Middle frontal gyrus (tissue), 1 donor: ENCODE data around the gene RARA.

Experiments used
- DNase-seq: peaks from one replicate; pipeline ENCODE4 v3.0.0-alpha.2; 2015; ENCODE audit warnings: low spot score; ENCODE audit errors: extremely low spot score

RARA gene

DNA sequence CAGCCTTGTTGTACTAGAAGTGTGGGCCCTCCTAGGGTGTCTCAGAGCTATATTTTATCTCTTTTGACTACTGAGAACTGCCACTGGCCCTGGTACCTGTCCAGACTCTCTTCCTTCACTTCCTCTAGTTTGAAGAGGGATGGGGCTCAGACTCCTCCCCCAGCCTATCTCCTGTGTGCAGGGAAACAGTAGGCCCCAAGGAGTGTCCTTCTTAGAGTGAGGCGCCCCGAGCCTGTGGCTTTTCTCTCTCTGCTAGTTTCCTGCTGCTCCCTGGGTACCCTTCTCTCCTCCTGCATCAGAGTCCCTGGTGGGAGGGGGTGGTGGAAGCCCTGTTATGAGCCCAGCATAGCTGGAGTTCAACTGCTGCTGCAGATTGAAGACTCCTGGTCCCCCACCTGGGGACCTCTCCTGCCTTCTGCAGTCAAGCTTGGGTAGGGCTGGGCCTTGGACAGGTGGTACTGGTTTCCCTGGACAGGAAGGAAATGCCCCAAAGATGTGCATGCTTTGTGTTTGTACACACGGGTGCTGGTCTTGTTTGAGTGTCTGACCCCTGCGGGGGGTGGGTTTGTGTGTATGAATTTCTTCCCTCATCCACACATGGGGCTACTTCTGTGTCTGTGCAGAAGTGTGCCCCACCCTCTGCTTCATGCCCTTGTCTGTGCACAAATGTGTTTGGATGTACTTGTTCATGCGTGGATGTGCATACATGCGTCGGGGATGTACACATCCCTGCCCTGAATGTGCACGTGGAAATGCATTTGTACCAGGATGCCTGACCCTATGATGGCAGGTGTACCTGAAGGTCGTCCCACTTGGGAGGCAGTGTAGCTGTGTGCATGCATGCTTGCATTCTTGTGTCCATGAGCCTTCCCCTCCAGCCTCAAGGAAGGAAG is 6.9 kb downstream of the RARA start:
- DNase-seq = no peak

DNA sequence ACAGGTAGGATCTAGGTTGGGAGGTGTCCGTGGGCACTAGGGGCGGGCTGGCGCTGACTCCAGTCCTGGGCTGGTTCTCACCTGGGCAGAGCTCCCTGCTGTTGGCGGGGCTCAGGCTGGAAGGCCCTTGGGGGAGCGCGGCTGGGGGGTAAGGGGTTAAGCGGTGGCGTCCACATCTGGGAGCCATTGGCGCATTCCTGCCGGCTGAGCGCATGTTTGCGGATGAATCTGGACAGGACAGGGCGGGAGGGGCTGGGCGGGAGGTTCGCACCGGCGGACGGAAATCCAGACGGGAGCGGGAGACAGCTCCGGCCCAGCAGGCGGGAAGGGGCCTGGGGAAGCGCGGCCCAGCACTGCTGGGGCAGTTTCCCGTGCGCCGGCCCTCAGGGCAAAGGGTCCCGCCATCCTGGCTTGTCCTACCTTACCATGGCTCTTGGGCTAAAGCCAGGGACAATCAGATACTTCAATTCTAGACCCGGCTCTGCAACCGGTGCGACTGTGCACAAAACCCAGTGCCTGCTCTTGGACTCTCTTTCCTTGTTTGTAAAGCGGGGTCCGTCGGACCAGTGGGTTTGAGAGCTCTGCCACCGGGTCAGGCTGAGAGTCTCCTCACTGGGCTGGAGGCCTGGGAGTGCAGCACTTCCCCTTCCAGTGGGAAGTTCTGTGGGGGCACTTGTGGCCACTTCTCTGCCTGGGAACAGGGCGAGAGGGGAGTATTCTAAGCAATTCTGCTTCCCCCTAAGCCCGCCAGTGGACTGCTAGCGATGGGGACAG is 7.8 kb downstream of the RARA start:
- no peak for DNase-seq

DNA sequence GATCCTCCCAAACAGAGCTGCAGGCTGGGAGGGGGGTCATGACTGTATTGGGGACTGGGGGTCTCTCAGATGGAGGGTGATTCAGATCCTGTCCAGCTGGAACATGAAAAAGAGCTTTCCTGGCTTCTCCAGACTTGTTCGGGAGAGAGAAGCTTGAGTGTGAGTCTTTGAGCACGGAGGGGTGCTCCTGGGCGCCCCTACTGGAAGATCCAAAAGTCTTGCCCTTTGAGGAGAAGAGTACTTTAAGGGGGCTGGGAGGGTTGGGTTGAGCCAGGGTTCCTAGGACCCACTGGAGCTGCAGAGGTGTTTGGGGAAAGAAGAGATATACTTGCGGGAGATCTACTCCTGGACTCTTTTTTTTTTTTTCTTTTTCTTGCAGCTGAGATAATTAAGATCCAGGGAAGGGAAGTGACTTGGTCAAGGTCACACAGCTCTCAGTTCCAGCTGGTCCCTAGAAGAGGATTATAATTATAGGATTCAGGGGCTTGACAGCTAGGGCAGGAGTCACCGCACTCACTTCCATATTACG is 8.4 kb downstream of the RARA start:
- DNase-seq = no peak

DNA sequence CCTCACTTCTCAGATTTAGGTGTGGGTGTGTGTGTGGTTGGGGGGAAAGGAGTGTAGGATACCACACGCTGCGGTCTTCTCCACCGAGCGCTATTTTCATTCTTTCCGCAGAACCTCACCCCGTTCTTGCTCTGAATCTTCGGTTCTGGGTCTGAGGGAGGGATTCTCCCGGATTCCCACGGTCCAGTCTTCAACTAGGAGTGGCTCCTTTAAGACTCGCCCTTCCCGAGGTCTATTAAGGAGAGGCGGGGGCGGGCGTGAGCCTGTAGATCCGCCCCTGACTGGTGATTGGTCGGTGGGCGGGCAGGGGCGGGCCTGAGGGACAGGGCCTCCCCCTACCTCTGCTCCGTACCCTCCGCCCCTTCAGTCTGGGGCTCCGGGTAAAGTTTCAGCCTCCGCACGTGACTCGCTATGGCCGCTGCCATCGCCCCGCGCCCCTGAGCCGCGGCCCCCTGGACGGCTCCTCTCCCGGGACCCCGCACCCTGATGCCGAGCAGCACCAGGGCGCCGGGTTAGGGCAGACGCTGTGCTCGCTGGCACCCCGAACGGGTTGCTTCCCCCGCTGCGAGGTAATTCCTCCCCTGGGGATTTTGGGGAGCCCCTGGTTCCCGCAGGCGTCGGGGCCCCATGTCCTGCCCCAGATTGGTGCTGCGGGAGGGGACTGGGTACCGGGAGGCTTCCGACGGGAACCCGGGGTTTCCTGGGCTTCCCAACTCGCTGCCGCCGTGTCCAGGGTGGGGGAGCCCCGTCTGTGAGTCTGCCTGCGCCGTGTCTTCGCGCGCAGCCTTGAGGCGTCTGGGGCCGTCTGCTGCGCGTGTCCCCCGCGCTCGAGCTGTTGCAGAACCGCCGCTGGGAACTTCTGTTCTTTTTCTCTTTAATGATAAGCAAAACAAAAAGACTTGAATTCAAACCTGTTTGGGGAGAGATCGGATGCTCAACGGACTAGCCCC is 9.2 kb downstream of the RARA start:
- DNase-seq = peak; percentile 81

DNA sequence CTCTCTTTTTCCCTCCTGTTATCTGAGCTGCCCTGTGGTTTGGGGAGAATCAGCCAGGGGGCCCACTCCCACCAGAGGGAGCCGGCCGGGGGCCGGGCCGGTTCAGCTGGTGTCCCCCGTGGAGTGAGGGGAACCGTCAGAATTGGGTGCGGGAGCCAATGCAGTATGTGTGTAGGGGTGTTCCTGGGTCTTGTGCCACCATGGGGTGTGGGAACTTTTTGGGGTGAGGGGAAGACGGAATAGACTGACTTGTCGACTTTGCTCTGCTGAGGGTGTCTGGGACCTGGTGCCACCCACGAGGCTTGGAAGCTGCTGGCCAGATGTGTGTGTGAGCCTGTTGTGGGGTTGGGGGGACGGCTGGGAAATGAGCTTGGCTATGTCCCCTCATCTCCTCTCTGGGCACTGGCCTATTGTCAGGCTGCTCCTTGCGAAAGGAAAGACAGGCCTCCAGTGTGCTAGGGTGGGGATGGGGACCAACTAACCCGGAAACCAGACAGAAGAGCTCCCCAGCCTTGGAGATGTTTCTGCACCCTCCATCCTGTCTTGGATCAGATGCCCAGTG is 9.9 kb downstream of the RARA start:
- no peak for DNase-seq

DNA sequence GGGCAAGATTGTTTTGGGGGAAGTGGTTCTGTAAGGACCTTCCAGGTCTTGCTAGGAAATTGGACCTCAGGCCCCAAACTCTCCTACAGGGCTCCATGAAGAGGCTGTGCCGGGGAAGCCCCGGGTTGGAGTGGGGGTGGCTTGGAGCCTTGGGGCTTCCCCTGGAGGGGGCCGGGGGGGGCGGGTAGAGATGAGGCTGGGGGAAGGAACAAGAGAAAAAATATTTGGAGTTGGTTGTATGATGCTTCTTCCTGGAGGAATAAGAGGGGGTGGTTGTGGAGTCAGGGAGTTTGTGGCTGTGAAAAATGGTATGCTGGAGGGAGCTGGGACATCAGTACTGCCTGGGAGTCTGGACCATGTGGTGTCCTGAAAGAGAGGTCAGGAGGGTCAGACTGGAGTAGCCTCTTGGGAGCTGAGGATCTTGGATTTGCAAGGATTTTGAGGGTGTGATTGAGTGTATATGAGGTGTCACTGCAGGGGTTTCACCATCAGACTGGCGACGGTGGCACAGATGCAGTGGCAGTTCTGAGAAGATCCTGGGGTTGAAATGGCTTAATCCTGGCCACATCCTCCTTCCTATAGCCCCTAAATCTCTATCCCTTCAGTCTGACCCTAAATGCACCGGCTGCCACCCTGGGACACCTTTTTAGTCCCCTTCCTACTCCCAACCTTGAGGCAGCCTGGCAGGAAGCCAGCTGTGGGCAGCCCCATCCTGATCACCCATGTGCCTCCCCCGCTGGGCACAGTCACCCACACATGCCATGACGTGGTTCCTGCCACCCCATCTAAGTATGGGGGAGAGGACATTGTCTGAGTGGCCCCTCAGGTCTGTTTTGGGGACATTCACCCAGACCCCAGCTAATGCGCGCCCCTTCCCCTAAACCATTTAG is 10.9 kb downstream of the RARA start:
- no peak for DNase-seq

DNA sequence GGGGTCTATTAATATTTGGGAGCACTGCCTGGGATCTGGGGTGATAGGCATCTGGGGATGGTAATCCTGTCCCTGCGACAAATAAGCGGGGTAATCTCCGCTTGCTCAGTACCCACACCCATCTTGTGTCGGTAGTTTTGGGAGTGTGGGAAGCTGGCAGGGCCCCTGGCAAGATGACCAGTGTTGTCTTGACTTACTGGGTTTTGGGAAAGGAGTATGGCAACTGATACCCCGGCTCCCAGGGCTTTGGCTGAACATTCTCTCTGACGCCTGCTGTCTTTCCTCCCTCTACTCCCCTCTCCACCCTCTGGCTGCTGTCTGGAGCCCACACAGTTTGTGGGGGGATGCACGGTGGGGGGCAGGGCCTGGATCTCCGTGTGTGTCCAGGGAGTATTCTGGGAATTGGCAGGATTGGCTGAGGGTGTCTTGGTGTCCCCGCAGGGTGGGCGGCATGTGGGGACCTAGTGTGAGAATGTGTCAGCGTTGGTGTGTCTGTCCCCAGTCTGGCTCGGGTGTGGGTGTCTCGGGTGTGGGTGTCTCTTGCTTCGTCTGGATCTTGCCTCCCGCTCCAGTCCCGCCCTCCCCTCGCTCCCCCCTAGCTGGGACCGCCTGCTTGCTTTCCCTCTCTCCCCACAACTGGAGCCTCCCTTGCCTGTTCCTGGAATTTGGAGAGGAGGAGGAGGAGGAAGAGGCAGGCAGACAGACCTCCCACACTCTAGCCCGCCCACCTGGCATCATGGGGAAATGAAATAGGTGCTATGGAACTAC is 12.0 kb downstream of the RARA start:
- no peak for DNase-seq

DNA sequence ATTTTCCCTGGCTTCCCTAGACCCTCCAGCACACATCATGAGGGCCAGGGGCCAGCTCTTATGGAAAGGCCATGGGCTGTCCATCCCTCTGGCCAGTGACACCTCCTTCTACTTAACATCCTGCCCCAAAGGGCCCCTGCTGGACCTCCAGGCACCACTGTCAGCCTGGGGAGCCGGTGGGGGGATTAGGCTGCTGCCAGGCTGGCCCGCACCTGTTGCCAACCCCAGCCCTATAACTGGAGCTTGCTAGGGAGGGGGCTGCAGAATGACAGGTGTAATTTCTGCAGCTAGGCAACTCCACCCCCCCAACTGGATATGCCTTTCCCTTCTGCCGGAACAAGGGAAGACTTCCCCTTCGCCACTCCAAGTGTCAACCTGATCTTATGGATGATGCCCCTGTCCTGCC is 12.5 kb downstream of the RARA start:
- no peak for DNase-seq

DNA sequence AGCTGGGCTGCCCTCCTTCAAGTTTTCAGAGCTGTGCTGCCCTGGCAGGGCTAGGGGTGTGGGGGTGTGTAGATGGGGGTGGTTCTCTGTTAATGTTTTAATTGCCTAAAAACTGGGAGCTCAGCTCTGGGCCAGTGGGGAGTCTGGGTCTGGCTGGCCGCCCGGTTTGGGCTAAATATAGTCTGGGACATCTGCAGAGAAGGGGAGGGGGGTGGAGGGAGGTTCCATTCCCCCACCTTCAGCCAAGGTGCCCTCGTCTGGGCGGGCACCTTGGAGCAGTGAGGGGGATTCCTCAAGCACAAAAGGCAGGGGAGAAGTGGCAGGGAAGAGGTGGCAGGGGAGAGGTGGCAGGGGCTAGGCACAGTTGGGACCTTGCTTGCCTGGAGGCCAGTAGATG is 13.0 kb downstream of the RARA start:
- DNase-seq = no peak

DNA sequence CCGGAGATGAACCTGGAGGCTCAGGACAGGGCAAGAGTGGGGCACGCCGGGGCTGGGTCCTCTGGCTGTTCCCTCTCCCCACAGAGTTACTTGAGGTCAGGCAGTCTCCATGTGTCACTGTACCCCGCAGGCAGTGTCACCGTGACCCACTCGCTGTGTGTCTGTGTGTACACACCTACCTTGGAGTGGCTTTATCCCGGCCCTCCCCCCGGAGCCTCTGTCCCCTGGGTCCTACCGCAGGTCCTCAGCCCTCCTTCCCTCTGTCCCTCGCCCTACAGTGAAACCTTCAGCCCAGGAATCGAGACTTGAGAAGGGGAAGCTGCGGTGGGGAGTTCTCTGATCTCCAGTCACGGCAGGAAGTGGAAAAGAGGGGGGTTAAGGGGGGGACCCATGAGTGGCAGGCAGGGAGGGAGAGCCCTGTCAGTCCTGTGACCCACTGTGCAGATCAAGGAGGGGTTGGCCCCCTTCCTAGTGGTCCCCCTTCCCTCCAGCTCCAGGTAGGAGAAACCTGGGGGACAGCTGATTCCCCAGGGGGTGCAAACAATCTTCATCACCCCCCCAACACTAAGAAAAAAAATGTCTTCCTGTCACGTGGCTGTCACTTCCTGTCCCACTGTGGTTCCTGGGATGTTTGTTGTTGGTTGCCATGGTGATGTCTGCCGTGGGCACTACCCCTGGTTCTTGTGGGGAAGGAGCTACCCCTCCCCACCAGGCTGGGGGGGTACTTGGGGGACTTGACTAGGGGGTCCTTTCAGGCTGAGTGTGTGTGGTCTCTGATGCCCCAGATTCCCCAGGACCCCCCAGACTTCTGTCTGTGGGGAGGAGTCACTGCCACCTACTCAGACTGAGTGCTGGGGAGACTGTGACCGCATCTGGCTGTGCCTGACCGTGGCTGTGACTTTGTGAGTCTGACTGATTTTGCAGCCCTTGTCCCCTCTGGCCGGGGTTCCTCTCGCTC is 13.7 kb downstream of the RARA start:
- DNase-seq = no peak

DNA sequence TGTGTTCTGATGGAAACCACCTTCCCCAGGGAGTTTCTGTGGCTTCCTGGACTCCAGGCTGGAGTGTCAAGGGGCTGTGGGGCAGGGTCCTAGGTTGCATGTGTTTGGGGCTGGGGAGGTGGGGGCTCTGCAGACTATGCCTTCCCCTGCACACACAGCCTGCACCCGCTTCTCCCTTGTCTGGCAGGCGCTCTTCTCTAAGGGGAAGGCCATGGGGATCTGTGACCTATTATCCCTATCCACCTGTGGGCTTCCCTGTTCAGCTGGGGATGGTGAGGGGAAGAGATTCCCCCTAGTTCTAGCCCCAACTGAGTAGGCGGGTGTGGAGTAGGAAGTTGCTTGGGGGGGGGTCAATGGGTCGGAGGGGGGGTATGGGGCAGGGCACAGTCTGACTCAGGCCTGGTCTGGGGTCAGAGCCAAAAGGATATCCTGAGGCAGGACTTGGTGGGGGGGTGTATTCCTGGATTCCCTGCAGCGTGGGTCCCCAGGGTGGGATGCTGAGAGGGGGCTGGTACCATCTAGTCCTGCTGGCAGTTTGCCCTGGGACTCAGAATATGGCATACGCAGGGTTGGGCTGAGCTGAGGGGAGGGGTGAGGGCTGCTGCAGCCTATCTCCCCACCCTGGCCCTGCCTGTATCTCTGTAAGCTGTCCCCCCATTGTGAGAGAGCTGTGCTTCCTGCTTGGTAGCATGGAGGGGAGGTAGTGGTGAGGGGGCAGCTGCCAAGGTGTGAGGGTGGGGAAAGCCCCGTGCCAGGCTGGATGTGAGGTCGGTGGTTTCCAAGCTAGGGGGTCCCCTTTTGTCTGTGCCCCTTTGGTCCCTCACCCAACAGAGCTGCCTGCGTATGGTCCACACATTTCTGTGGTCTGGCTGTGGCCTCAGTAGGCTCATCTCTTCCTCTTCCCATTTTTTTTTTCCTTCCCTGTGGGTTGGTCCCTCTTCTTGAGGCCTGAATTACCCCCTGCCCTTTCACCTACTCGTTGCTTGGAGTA is 14.7 kb downstream of the RARA start:
- DNase-seq = no peak

DNA sequence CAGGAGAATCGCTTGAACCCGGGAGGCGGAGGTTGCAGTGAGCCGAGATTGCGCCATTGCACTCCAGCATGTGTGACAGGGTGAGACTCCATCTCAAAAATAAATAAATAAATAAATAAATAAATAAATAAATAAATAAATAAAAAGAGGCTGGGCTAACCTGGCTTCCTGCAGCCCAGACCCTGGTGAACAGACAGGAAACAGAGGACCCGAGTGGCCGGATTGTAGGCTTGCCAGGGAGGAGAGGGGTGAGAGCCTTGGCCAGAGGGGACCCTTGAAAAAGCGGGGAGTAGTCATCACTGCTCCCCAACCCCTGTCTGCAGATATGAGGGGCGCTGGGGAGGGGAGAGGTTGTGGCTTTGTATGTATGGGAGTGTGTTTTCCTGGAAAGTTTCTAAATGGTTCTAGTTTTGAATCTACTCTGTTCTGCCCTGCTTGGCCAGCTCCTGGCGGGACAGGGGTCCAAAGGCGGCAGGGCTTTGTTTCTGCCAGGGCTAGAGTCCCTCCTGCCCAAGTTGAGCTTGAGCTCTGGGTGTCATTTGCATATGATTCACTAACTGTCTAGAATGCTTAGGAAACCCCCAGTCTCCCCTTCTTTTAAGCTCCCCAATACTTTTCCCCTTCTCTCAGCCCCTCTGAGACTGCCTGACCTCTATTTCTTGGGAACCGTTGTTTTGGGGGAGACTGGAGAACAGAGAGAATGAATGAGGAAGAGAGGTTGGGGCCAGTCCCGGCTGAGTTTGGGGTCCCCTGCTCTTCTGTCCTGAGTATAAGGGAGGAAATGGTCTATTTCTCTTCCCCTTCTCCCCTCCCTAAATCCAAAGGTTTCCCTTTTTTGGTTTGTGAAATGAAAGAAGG is 16.4 kb downstream of the RARA start:
- no peak for DNase-seq

DNA sequence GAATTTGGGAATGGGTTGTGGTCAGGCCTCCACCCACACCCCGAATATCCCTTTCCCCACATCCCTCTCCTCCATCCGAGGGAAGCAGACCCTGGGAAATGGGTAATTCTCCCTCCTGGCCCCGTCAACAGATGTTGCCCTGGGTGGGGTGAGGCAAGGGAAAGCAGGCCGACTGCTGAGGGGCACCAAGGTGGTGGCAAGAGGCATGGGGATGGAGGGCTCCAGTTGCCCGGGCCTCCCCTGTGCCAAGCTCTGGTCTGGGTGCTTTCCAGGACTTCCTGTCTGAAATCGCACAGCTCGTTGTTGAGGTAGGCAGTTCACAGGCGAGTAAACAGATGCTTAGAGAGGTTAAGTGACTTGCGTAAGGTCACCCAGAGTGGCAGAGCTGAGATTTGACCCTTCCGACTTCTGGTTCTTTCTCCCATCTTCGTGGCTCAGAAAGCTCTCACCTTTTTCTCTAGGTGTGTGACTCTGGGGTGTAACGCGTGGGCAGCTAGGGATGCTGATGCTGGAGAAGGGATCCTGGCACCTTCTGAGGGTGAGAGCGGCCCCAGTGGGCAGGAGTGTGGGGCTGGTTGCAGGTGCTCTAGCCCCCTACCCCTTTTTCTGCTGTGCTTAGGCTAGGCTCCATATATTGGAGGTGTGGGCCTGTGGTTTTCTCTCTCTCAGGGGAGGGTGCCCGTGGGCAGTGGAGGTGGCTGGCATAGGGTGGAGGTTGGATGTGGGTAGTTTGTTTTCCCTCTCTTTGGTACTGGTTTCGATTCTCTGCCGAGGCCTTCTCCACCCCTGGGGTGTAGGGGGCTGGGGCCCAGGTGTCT is 17.2 kb downstream of the RARA start:
- no peak for DNase-seq

DNA sequence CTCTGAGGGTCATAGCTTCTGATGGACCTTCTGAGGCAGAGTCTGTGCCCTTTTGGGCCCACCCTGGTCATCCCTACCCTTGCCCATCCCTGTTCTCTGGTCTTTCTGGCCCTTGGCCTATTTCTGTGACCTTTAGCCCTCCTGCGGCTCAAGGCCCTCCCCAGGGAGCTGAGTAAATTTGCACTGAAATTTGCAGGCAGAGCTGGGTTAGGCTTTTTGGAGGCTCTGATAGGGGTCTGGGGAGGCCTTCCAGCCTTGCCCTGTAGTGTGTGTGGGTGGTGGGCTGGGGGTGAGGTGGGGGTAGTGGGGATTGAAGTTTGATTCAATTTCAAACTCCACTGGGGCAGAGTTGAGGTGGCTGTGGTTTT is 17.8 kb downstream of the RARA start:
- DNase-seq = no peak

DNA sequence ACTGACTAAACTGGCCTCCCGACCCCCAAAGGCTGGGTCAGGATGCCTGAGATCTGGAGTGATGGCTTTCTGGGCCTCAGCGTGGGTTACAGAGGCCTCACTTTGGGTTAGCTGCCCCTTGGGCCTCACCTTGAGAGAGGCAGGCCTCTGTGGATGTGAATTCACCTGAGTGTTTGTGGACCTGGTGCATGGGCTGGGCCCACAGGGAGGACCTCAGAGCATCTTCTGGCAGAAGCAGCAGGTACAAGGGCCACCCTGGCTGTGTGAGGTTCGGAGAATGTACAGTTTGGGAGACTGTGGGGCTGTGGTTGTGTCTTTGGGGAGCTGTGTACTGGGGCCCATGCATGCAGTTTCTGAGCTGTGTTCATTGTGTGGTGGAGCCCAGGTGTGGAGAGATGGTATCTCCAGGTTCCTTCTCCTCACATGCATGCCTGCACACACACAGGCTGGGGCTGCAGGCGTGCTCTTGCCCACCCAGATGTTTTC is 18.3 kb downstream of the RARA start:
- no peak for DNase-seq
